KOPT-K1 (cell line): ENCODE data around the gene MAP2K5.

ENCODE experiments used
- H3K27ac ChIP-seq: fragments of 200-600 bp; sonication (generic); 2 replicates; pipeline ENCODE4 v1.5.1; 2016; ENCODE audit warnings: antibody characterized with exemption, mild to moderate bottlenecking, low read depth, low read length; ENCODE audit not compliant: poor library complexity, severe bottlenecking
- H3K36me3 ChIP-seq: fragments of 200-600 bp; sonication (generic); 2 replicates; pipeline ENCODE4 v1.5.1; 2017; ENCODE audit warnings: antibody characterized with exemption, mild to moderate bottlenecking, low read length, moderate library complexity; ENCODE audit not compliant: insufficient read depth
- H3K9me3 ChIP-seq: fragments of 200-600 bp; sonication (generic); 2 replicates; pipeline ENCODE4 v1.5.1; 2017; ENCODE audit warnings: antibody characterized with exemption, low read length, mild to moderate bottlenecking; ENCODE audit not compliant: insufficient read depth, poor library complexity, severe bottlenecking

MAP2K5 gene

DNA sequence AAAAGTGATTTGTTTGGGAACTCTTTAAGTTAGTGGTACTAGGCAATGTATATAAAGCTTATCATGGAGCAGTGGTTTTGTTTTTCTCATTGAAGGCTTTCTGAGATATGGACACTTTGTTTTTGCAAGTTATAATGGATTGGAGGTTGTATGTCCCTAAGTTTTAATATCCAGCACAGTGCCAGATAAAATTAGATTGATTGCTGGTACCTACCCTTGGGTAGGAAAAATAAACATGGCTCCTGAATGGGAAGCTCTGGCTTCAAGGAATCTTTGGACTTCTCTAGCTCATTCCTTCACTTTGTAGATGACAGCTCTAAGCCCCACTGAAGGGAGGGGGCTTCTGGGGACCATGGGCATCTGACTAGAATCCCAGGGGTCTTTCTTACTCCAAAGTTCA, 201.1 kb downstream of the MAP2K5 start:
- no peaks in the 10 kb centered on the region; the same call in 1 of the 2 replicates for H3K36me3 ChIP-seq
- peak overlapping the region; percentile 47 for H3K27ac ChIP-seq
- no peaks in the 10 kb centered on the region for H3K9me3 ChIP-seq

- Histone ChIP-seq H3K36me3 (no peaks in the 10 kb centered on the region; the same call in 1 of the 2 replicates), H3K9me3 (no peaks in the 10 kb centered on the region), H3K27ac (peak overlapping the region; percentile 47)
Observed at GRCh38 chr15:67744331-67745072, 202.0 kb downstream of the MAP2K5 start.

DNA sequence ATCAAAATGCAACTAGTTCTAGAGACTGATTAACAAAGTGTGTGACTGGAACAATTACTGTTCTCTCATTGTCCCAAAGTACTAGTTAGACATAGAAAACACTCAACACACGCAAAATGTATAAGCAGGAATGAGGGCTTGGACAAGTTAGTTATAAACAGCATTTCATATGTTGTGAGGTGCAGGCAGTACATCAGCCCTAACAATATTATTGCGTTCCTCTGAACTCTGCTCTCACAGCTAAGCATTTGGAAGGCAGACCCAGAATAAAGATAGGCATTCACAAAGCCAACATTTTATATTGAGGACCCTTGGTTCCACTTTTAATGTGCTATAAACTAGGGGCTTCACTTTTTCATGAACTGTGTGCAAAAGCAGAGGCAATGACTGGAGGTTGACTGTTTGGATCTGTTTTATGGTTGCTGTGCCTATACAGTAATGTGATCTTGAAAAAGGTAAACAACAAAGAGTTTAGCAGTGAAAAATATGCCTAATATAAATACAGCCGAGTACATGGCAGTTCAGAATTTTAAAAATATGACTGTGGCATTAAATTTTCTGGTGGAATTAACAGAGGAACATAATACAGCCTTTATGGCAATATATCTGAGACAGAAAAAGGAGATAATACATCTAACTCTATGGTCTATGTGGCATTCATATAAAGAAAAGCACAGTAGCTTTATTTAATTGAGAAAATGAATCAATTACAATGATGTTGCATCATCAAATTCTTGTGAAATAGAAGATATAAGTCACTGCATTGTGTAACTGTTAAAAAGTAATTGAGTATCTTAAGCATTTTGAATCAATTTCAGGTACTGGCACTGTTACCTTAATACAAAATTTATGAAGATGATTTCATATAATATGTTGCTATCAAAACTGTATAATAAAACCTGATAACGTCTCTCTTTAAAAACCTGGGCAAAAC, 202.8 kb downstream of the MAP2K5 start:
- Histone ChIP-seq H3K27ac (peak overlapping the region; percentile 47), H3K9me3 (no peaks in the 10 kb centered on the region), H3K36me3 (no peaks in the 10 kb centered on the region; the same call in 1 of the 2 replicates)

- peak overlapping the region; percentile 47 for H3K27ac ChIP-seq
- H3K9me3 ChIP-seq, result no peaks in the 10 kb centered on the region
- H3K36me3 ChIP-seq, result no peaks in the 10 kb centered on the region; the same call in 1 of the 2 replicates
Observed at GRCh38 chr15:67746022-67746421, 203.5 kb downstream of the MAP2K5 start.

DNA sequence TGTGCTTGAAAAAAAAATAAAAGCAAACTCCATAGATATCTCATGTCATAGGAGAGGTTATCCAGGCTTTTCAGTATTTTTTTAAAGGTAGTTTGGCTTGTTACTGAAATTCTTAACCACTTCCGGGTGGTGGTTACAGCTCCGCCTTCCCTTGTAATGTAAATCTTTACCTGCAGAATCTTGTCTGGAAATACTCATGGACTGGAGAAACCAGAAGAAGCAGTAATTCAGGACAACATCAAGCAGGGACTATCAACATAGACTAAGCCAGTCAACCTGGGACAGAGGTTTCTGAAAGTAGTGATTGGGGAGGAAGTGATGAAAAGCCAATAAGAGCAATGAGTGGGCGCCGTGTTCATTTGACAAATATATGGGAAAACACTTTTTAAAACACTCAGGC, 203.9 kb downstream of the MAP2K5 start:
- Histone ChIP-seq H3K36me3 (no peaks in the 10 kb centered on the region; the same call in 1 of the 2 replicates), H3K27ac (peak overlapping the region; percentile 47)

DNA sequence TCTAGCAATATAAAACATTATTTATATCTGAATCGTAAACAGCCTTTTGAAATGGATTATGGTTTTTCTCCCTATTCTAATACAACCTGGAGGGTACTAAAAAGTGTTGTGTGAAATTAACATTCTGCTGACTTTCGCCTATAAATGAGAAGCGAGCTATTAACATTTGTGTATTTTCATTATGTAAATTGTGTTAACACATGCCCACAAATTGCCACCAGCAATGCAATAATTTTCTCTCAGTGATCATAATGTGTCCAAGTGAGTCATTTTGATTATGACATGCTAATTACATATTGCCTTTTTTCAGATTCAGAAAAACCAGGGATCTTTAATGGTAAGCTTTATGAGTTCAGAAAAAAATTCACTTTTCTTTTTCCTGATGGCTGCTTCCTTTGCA, 205.4 kb downstream of the MAP2K5 start:
- no peak overlapping the region for H3K27ac ChIP-seq
- no peaks in the 10 kb centered on the region; the same call in 1 of the 2 replicates for H3K36me3 ChIP-seq
- H3K9me3 ChIP-seq, result no peaks in the 10 kb centered on the region

More for the DNA sequence above, 203.9 kb downstream of the MAP2K5 start:
- no peaks in the 10 kb centered on the region for H3K9me3 ChIP-seq

- Histone ChIP-seq H3K27ac (no peak overlapping the region), H3K9me3 (no peaks in the 10 kb centered on the region)
Observed at GRCh38 chr15:67750371-67750770, 207.9 kb downstream of the MAP2K5 start.

GRCh38 chr15:67753891-67754290, 211.4 kb downstream of the MAP2K5 start:
- no peaks in the 10 kb centered on the region for H3K36me3 ChIP-seq
- H3K27ac ChIP-seq, result no peak overlapping the region
- H3K9me3 ChIP-seq, result no peaks in the 10 kb centered on the region

More at GRCh38 chr15:67750371-67750770, 207.9 kb downstream of the MAP2K5 start:
- H3K36me3 ChIP-seq, result no peaks in the 10 kb centered on the region; the same call in 1 of the 2 replicates

GRCh38 chr15:67755264-67755663, 212.8 kb downstream of the MAP2K5 start:
- Histone ChIP-seq H3K36me3 (no peaks in the 10 kb centered on the region), H3K9me3 (no peaks in the 10 kb centered on the region), H3K27ac (no peak overlapping the region)

DNA sequence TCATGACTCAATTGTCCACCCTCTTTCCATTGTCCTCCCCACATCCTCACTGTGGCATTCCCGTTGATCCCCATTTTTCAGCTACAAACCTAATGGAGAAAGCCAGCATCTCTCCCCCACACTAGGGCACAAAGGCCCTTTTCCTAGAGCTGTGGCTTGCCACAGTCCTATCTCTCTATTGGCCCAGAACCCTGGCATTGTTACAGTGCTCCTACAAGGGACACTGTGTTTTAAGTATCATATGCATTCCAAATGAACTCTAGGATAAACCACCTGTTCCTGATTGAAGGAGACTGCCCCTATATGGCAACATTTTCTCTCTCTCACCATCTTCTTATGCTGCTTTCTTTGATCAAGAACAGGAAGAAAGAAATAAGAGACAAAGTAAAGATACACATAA, 213.4 kb downstream of the MAP2K5 start:
- no peak overlapping the region for H3K27ac ChIP-seq
- no peaks in the 10 kb centered on the region for H3K9me3 ChIP-seq
- no peaks in the 10 kb centered on the region for H3K36me3 ChIP-seq

- H3K9me3 ChIP-seq, result no peaks in the 10 kb centered on the region
- no peaks in the 10 kb centered on the region for H3K36me3 ChIP-seq
- H3K27ac ChIP-seq, result peak overlapping the region; percentile 32
Observed at GRCh38 chr15:67758619-67759300, 216.3 kb downstream of the MAP2K5 start.

DNA sequence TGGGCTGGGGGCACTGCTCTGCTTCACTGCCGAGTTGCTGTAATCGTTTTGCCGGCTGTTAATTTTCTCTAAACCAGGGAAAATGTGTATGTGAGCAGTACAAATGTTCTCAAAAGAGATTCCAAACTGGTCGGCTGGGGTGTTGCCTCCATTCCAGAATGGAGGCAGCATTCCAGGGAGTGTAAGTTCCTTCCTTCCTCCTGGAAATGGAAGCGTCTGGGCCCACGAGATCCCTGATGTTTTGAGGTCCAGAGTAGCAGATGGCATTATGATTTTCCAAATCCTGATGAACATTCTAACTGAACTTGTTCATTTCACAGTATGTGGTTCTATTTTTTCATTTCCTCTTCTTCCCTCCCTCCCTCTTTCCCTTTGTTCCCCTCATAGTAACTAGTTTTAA, 218.4 kb downstream of the MAP2K5 start:
- Histone ChIP-seq H3K27ac (peak overlapping the region; percentile 24), H3K36me3 (no peaks in the 10 kb centered on the region)

DNA sequence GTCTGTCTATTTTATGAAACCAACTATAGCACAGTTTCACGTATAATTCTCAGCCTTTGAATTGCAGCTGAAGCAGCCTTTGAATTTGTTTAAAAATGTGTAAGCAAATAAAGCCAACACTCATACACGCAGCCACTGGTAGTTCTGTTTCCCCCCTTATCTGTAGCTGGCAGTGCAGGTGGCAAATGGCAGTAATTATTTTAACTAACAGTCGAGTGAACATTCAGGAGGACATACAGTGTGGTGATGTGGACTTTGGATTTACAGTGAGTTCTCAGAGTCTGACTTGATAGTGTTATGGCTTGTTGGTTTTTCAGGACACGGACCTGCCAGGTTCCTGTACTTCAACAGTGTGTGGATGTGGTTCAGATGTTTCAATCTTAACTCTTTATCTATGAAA, 218.8 kb downstream of the MAP2K5 start:
- H3K36me3 ChIP-seq, result no peaks in the 10 kb centered on the region
- H3K27ac ChIP-seq, result peak overlapping the region; percentile 24
- no peaks in the 10 kb centered on the region for H3K9me3 ChIP-seq

More for the DNA sequence above, 218.4 kb downstream of the MAP2K5 start:
- no peaks in the 10 kb centered on the region for H3K9me3 ChIP-seq

DNA sequence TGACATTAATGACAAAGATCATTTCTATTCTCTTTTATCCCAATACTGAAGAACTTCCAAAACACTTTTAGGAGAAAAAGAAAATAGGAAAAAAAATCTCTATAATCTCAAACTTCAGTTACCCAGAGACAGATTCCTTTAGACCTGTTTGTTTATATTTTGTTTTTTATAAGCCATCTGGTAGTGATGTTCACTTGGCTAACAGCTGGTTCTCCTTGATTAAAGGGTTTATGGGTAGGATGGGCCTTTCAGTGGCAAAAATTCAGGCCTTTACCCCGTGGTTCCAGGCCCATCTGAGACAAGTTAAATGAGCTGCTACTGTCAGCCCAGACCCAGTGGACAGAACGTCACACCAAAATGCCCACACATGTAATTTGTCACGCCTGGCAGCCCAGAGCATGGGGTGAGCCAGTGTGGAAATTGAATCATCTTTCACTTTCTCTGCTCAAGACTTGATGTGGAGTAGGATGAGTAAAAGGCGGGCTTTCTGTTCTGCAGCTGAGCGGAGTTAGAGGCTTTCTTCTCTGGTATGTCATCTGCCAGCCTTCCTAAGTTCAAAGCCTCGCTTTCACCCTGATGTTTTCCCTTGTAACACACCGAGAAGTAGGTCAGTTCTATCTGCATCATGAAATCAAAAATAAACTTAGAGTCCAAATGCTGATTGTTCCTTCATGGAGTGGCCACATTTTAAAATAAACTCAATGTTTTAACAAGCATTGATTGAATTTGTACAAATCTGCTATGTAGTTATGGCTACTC, 220.3 kb downstream of the MAP2K5 start:
- no peaks in the 10 kb centered on the region for H3K9me3 ChIP-seq
- no peaks in the 10 kb centered on the region for H3K36me3 ChIP-seq
- peak overlapping the region; percentile 63 for H3K27ac ChIP-seq
